Prostate gland (tissue), 2 donors: ENCODE results near the gene IL3.

Experiments used
- POLR2A ChIP-seq: fragments of 450-650 bp; IDR thresholded peaks from one replicate; pipeline ENCODE4 v1.6.1; 2016; ENCODE audit warnings: antibody characterized with exemption, mild to moderate bottlenecking
- POLR2AphosphoS5 ChIP-seq: sonication (generic); formaldehyde crosslinking; IDR thresholded peaks from one replicate; pipeline ENCODE4 v1.6.1; 2017; ENCODE audit warnings: antibody characterized with exemption
- TF ChIP-seq, protein P1 (sequence below), 4 experiments: fragments of 200-600 bp in 2 of 4; fragments of 450-650 bp in 2 of 4; sonication (generic) in 2 of 4; IDR thresholded peaks; 1 replicate in 3 of 4; 2 replicates in 1 of 4; pipeline ENCODE4 v1.5.1; 2016 to 2019; ENCODE audit warnings: antibody characterized with exemption in 4 of 4, mild to moderate bottlenecking in 2 of 4, moderate library complexity in 2 of 4

GRCh38 chr5:132049559-132049958 lies 10.9 kb upstream of the IL3 start:
- TF ChIP-seq, protein P1, sequence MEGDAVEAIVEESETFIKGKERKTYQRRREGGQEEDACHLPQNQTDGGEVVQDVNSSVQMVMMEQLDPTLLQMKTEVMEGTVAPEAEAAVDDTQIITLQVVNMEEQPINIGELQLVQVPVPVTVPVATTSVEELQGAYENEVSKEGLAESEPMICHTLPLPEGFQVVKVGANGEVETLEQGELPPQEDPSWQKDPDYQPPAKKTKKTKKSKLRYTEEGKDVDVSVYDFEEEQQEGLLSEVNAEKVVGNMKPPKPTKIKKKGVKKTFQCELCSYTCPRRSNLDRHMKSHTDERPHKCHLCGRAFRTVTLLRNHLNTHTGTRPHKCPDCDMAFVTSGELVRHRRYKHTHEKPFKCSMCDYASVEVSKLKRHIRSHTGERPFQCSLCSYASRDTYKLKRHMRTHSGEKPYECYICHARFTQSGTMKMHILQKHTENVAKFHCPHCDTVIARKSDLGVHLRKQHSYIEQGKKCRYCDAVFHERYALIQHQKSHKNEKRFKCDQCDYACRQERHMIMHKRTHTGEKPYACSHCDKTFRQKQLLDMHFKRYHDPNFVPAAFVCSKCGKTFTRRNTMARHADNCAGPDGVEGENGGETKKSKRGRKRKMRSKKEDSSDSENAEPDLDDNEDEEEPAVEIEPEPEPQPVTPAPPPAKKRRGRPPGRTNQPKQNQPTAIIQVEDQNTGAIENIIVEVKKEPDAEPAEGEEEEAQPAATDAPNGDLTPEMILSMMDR (IDR thresholded peaks at IDR 0.05): no peak
- TF ChIP-seq POLR2A (no peak), POLR2AphosphoS5 (no peak)
